ENCODE data around the gene CPB1.

DNA sequence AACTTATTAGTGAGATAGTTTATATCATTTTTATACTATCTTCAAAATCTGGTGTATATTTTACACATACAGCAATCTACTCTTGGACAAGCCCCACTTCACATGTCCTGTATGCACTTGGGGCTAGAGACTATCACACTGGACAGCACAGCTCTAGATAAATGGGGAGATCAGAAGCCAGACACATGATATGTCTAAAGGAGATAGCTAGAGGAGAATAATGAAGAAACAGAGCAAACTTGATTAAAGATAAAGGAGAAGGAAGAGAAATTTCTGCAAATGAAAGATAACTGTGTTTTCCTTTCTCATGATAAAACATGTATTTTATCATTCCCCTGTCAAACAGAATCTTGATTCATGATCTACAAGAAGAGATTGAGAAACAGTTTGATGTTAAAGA is 50.5 kb downstream of the CPB1 start:
- TF ChIP-seq, protein P1, sequence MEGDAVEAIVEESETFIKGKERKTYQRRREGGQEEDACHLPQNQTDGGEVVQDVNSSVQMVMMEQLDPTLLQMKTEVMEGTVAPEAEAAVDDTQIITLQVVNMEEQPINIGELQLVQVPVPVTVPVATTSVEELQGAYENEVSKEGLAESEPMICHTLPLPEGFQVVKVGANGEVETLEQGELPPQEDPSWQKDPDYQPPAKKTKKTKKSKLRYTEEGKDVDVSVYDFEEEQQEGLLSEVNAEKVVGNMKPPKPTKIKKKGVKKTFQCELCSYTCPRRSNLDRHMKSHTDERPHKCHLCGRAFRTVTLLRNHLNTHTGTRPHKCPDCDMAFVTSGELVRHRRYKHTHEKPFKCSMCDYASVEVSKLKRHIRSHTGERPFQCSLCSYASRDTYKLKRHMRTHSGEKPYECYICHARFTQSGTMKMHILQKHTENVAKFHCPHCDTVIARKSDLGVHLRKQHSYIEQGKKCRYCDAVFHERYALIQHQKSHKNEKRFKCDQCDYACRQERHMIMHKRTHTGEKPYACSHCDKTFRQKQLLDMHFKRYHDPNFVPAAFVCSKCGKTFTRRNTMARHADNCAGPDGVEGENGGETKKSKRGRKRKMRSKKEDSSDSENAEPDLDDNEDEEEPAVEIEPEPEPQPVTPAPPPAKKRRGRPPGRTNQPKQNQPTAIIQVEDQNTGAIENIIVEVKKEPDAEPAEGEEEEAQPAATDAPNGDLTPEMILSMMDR (IDR thresholded peaks at IDR 0.05; ENCODE audit: low read depth, low read length, missing input control), result no peak
- no peak for TF ChIP-seq REST (IDR thresholded peaks at IDR 0.05)
- TF ChIP-seq TAF1 (conservative IDR thresholded peaks at IDR 0.05), result no peak
- no peak for TF ChIP-seq SP1 (IDR thresholded peaks at IDR 0.05)

Data from liver (tissue), 3 donors.